ENCODE data around the gene STARD5. TPM values are rescaled to one million over a fixed set of nuclear protein-coding genes. Genes with fewer than 3 reads are reported as not detected.

STARD5 gene
- polyA plus RNA-seq, 1 experiment: 19.0 TPM

GRCh38 chr15:81311752-81312464 lies 12.0 kb downstream of the STARD5 start:
- no peak for DNase-seq (ENCODE audit: low read depth, low spot score)
- TF ChIP-seq, protein P1, sequence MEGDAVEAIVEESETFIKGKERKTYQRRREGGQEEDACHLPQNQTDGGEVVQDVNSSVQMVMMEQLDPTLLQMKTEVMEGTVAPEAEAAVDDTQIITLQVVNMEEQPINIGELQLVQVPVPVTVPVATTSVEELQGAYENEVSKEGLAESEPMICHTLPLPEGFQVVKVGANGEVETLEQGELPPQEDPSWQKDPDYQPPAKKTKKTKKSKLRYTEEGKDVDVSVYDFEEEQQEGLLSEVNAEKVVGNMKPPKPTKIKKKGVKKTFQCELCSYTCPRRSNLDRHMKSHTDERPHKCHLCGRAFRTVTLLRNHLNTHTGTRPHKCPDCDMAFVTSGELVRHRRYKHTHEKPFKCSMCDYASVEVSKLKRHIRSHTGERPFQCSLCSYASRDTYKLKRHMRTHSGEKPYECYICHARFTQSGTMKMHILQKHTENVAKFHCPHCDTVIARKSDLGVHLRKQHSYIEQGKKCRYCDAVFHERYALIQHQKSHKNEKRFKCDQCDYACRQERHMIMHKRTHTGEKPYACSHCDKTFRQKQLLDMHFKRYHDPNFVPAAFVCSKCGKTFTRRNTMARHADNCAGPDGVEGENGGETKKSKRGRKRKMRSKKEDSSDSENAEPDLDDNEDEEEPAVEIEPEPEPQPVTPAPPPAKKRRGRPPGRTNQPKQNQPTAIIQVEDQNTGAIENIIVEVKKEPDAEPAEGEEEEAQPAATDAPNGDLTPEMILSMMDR (IDR thresholded peaks at IDR 0.05; ENCODE audit: low read depth, low read length): no peak
- ChIA-PET CTCF (interaction anchor here (1.5 kb wide), 1 partner anchor 46 kb away, joined by 5 read pairs; no protein-coding TSS in a partner anchor), POLR2A (interaction anchor here (0.6 to 1.9 kb wide), 2 partner anchors 12 to 194 kb away, joined by 3 to 8 read pairs; partner anchors contain the start of gene STARD5)
- Histone ChIP-seq H3K27ac (ENCODE audit: low read depth, low read length) (no peak overlapping the region), H3K9me3 (ENCODE audit: control insufficient read depth, insufficient read depth, low read length) (no peaks in the 10 kb centered on the region), H3K4me3 (ENCODE audit: low read depth, low read length) (no peak overlapping the region), H3K27me3 (ENCODE audit: control insufficient read depth, insufficient read depth, low read length) (no peaks in the 10 kb centered on the region)

GRCh38 chr15:81310480-81310879 lies 13.5 kb downstream of the STARD5 start:
- TF ChIP-seq, protein P1 (IDR thresholded peaks at IDR 0.05; ENCODE audit: low read depth, low read length): no peak
- no peak overlapping the region for H3K4me3 ChIP-seq (ENCODE audit: low read depth, low read length)
- POLR2A ChIA-PET: interaction anchor here (1.9 kb wide), 1 partner anchor 13 kb away, joined by 8 read pairs; the partner anchor contains the start of gene STARD5
- CTCF ChIA-PET: interaction anchor here (1.0 to 1.4 kb wide), 2 partner anchors 35 to 45 kb away, joined by 3 read pairs; no protein-coding TSS in a partner anchor
- no peaks in the 10 kb centered on the region for H3K27me3 ChIP-seq (ENCODE audit: control insufficient read depth, insufficient read depth, low read length)
- DNase-seq (ENCODE audit: low read depth, low spot score): no peak
- no peak overlapping the region for H3K27ac ChIP-seq (ENCODE audit: low read depth, low read length)
- no peaks in the 10 kb centered on the region for H3K9me3 ChIP-seq (ENCODE audit: control insufficient read depth, insufficient read depth, low read length)

DNA sequence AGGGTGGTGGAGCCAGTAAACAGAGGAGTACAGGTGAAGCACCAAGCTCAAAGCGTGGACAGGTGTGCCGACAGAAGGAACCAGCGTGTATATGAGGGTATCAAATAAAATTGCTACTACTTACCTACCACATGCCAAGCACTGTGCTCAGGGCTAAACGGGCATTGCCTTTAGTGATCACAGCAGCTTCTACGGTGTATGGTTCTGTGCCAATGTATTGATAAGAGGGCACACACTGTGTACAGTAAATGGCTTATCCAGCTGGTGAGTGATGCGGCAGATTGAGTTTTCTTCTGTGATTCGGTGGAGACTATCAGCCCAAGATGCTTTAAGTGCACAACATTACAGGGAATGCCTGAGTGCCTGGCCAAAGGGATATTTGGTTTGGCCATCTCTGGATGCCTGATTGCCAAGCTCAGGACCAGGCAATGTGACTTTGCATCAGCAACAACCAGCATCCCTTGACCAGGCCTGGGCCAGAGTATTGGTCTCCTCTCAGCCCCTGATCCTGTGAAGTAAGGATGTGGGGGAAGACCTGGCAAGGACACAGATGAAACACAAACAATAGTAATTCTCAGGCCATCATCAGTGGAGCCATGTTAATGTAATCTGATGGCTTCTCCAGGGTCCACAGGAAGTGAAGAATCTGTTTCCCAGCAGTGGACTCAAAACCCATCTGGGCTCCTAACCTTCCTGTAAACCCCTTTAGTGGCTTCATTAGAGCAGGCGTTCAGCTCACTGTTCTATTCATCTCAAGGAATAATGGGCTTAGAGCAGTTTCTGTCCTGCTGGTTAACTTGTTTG lies 14.1 kb downstream of the STARD5 start:
- no peak for DNase-seq (ENCODE audit: low read depth, low spot score)
- TF ChIP-seq, protein P1 (IDR thresholded peaks at IDR 0.05; ENCODE audit: low read depth, low read length): no peak
- Histone ChIP-seq H3K4me3 (ENCODE audit: low read depth, low read length) (no peak overlapping the region), H3K9me3 (ENCODE audit: control insufficient read depth, insufficient read depth, low read length) (no peaks in the 10 kb centered on the region), H3K27ac (ENCODE audit: low read depth, low read length) (no peak overlapping the region), H3K27me3 (ENCODE audit: control insufficient read depth, insufficient read depth, low read length) (no peaks in the 10 kb centered on the region)
- ChIA-PET CTCF (interaction anchor here (1.4 kb wide), 1 partner anchor 44 kb away, joined by 3 read pairs; no protein-coding TSS in a partner anchor), POLR2A (interaction anchor here (1.9 kb wide), 1 partner anchor 14 kb away, joined by 8 read pairs; the partner anchor contains the start of gene STARD5)

DNA sequence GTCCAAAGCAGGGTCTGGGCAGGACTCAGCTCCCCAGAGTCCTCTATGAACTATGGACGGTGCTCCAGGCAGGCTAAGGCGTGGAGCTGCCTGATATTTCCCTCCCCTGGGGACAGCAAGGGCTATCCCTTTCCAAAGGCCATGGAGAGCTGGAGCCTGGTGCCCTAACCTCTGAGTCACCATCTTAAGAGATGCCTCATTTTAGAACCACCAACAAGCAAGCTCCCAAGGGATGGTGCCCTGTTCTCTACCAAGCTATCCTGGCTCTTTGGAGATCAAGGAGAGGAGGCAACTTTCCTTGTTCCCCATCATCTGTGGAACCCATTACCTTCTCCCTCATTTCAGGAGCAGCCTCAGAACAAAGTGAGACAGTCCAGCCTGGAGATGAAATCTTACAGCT lies 15.7 kb downstream of the STARD5 start:
- ChIA-PET CTCF (interaction anchor here (0.7 to 2.6 kb wide), 4 partner anchors 33 to 932 kb away, joined by 3 to 10 read pairs (median 6); no protein-coding TSS in a partner anchor), POLR2A (interaction anchor here (1.0 to 1.3 kb wide), 2 partner anchors 16 to 19 kb away, joined by 3 to 4 read pairs; partner anchors contain the start of gene STARD5)
- Histone ChIP-seq H3K9me3 (ENCODE audit: control insufficient read depth, insufficient read depth, low read length) (no peaks in the 10 kb centered on the region), H3K27me3 (ENCODE audit: control insufficient read depth, insufficient read depth, low read length) (no peaks in the 10 kb centered on the region), H3K27ac (ENCODE audit: low read depth, low read length) (no peak overlapping the region), H3K4me3 (ENCODE audit: low read depth, low read length) (no peak overlapping the region)
- TF ChIP-seq, protein P1 (IDR thresholded peaks at IDR 0.05; ENCODE audit: low read depth, low read length): no peak
- DNase-seq (ENCODE audit: low read depth, low spot score): no peak

Data from AG04450 (cell line).